HepG2 (cell line): ENCODE results near the gene ZNF394. TPM values are rescaled to one million over a fixed set of nuclear protein-coding genes. Genes with fewer than 3 reads are reported as not detected.

Experiments
- CENPT ChIP-seq: sonication (generic); formaldehyde crosslinking; IDR thresholded peaks from 2 replicates; pipeline ENCODE4 v1.8.0; 2022; ENCODE audit warnings: low read depth, mild to moderate bottlenecking, moderate library complexity, missing genetic modification reagents
- CREM ChIP-seq, 2 experiments: sonication (generic) in 1 of 2; formaldehyde crosslinking in 1 of 2; IDR thresholded peaks; 2 replicates each; pipeline versions ENCODE4 v1.4.0 to v1.6.1; 2016 to 2020; ENCODE audit warnings: antibody characterized with exemption in 1 of 2, mild to moderate bottlenecking in 1 of 2, missing genetic modification reagents in 1 of 2
- FLYWCH1 ChIP-seq: sonication (generic); formaldehyde crosslinking; IDR thresholded peaks from 2 replicates; pipeline ENCODE4 v1.8.1; 2023; ENCODE audit warnings: mild to moderate bottlenecking, missing genetic modification reagents
- MTF1 ChIP-seq: sonication (generic); formaldehyde crosslinking; IDR thresholded peaks from 2 replicates; pipeline ENCODE4 v1.5.0; 2020; ENCODE audit warnings: missing genetic modification reagents
- MXI1 ChIP-seq: IDR thresholded peaks from 3 replicates; pipeline ENCODE4 v1.6.1; 2012; ENCODE audit warnings: low read depth, low read length, inconsistent platforms, borderline replicate concordance
- MYC ChIP-seq: sonication (generic); formaldehyde crosslinking; IDR thresholded peaks from 2 replicates; pipeline ENCODE4 v1.9.0; 2021; ENCODE audit warnings: missing genetic modification reagents, borderline replicate concordance
- RFXANK ChIP-seq: IDR thresholded peaks from 2 replicates; pipeline ENCODE4 v1.6.1; 2016
- SALL1 ChIP-seq: sonication (generic); formaldehyde crosslinking; IDR thresholded peaks from 2 replicates; pipeline ENCODE4 v1.8.0; 2022; ENCODE audit warnings: mild to moderate bottlenecking, missing genetic modification reagents
- STAG1 ChIP-seq: sonication (generic); formaldehyde crosslinking; IDR thresholded peaks from 2 replicates; pipeline ENCODE4 v1.4.0; 2020; ENCODE audit warnings: missing genetic modification reagents
- U2AF2 ChIP-seq: fragments of 200-400 bp; formaldehyde crosslinking; IDR thresholded peaks from 2 replicates; pipeline ENCODE4 v1.6.1; 2017; ENCODE audit warnings: low read depth, mild to moderate bottlenecking, low read length
- ZFP1 ChIP-seq: IDR thresholded peaks from 2 replicates; pipeline ENCODE4 v1.6.1; 2016
- ZMAT3 ChIP-seq: sonication (generic); formaldehyde crosslinking; conservative IDR thresholded peaks from 2 replicates; pipeline ENCODE4 v1.7.0; 2021; ENCODE audit warnings: missing genetic modification reagents
- ZNF3 ChIP-seq: IDR thresholded peaks from 2 replicates; pipeline ENCODE4 v1.7.0; 2017; ENCODE audit warnings: inconsistent platforms
- ZNF432 ChIP-seq: sonication (generic); formaldehyde crosslinking; IDR thresholded peaks from 2 replicates; pipeline ENCODE4 v1.5.0; 2020; ENCODE audit warnings: missing genetic modification reagents, mild to moderate bottlenecking, borderline replicate concordance
- ZNF549 ChIP-seq: sonication (generic); formaldehyde crosslinking; IDR thresholded peaks from 2 replicates; pipeline ENCODE4 v1.5.0; 2020; ENCODE audit warnings: missing genetic modification reagents
- ZNF7 ChIP-seq: IDR thresholded peaks from 2 replicates; pipeline ENCODE4 v1.6.1; 2016; ENCODE audit warnings: missing biosample characterization, missing genetic modification reagents
- ZNF841 ChIP-seq: sonication (generic); formaldehyde crosslinking; IDR thresholded peaks from 2 replicates; pipeline ENCODE4 v1.8.1; 2023; ENCODE audit warnings: missing genetic modification reagents, borderline replicate concordance
- ZSCAN29 ChIP-seq: sonication (generic); formaldehyde crosslinking; conservative IDR thresholded peaks from 2 replicates; pipeline ENCODE4 v1.4.0; 2020; ENCODE audit warnings: mild to moderate bottlenecking, missing genetic modification reagents
- polyA plus RNA-seq, 8 experiments: library from polyadenylated mRNA; depleted of rRNA in 3 of 8; stranded (reverse) in 7 of 8; unstranded in 1 of 8; fragments of >200 nt; fragmentation: Illumina TruSeq in 4 of 8; extraction: Trizol in 4 of 8; gene quantifications; 2 replicates each; pipeline versions ENCODE4 v1.2.1 to v1.2.3, GENCODE V29; 2011 to 2016; ENCODE audit warnings: low read depth in 4 of 8, missing spikeins in 1 of 8, mixed read lengths in 1 of 8; ENCODE audit not compliant: insufficient read depth in 1 of 8
- total RNA-seq, 5 experiments: library from RNA; depleted of rRNA; stranded (reverse); fragments of >200 nt; fragmentation: Illumina TruSeq; extraction: Trizol; gene quantifications; 2 replicates each; pipeline ENCODE4 v1.2.3, GENCODE V29; 2016; ENCODE audit warnings: low read depth in 1 of 5
- TF ChIP-seq, protein P1 (sequence below), 2 experiments: IDR thresholded peaks; 2 replicates each; pipeline ENCODE4 v1.6.1; 2011 to 2012; ENCODE audit warnings: low read length in 2 of 2, borderline replicate concordance in 1 of 2, low read depth in 1 of 2, mild to moderate bottlenecking in 1 of 2, moderate library complexity in 1 of 2
- TF ChIP-seq, protein P2 (sequence below): sonication (generic); formaldehyde crosslinking; IDR thresholded peaks from 2 replicates; pipeline ENCODE4 v1.4.0; 2020; ENCODE audit warnings: missing genetic modification reagents, borderline replicate concordance
- TF ChIP-seq, protein P3 (sequence below): sonication (generic); formaldehyde crosslinking; IDR thresholded peaks from 2 replicates; pipeline ENCODE4 v1.8.0; 2022; ENCODE audit warnings: low read depth, missing genetic modification reagents

ZNF394 gene
- total and polyA plus RNA-seq, 2 of the 13 experiments (the other 11 are each of a cell fraction or from before 2014, with no cell fraction given): 7.8 to 19.6 TPM

DNA sequence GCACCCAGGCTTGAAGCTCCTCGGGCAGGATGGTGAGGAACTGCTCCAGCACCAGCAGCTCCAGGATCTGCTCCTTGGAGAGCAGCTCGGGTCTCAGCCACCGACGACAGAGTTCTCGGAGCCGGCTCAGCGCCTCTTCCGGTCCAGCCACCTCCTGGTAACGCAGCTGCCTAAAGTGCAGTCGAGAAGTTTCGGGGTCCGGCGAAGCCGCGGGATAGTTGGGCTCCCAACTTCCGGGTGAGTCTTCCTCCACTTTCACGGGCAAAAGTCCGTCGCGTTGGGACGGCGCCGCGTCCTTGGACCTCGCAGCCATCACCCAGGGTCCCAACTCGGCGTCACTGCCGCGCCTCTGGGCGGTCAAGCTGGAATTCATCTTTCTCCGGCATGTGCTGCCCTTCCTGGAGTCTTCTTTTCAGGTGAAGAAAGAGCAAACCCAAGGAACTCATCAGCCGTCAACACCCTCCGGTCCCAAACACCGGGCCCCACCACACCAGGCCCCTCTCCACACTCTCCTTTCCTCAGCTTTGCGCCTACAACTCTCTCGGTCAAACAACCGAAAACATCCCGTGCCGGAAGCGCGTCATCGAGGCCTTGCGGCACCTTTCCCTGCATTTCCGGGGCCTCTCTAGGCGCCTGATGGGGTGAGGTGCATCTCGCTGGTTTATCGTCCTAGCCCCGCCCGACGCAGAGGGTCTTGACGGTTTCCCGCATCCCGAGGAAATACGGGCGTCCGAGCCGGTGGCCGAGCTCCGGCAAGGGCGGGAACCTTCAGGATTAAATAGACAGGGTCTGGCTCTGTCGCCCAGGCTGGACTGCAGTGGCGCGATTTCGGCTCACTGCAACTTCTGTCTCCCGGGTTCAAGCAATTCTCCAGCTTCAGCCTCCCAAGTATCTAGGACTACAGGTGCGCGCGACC, at the start of gene ZNF394 (continued):
- TF ChIP-seq, protein P1, sequence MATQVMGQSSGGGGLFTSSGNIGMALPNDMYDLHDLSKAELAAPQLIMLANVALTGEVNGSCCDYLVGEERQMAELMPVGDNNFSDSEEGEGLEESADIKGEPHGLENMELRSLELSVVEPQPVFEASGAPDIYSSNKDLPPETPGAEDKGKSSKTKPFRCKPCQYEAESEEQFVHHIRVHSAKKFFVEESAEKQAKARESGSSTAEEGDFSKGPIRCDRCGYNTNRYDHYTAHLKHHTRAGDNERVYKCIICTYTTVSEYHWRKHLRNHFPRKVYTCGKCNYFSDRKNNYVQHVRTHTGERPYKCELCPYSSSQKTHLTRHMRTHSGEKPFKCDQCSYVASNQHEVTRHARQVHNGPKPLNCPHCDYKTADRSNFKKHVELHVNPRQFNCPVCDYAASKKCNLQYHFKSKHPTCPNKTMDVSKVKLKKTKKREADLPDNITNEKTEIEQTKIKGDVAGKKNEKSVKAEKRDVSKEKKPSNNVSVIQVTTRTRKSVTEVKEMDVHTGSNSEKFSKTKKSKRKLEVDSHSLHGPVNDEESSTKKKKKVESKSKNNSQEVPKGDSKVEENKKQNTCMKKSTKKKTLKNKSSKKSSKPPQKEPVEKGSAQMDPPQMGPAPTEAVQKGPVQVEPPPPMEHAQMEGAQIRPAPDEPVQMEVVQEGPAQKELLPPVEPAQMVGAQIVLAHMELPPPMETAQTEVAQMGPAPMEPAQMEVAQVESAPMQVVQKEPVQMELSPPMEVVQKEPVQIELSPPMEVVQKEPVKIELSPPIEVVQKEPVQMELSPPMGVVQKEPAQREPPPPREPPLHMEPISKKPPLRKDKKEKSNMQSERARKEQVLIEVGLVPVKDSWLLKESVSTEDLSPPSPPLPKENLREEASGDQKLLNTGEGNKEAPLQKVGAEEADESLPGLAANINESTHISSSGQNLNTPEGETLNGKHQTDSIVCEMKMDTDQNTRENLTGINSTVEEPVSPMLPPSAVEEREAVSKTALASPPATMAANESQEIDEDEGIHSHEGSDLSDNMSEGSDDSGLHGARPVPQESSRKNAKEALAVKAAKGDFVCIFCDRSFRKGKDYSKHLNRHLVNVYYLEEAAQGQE (IDR thresholded peaks at IDR 0.05; ENCODE audit: borderline replicate concordance in 1 of 2, low read depth in 1 of 2, low read length in 2 of 2): no peak
- TF ChIP-seq FLYWCH1 (no peak), ZMAT3 (CRISPR knock-in tag) (no peak; the same call in 1 of the 2 replicates), ZNF549 (CRISPR knock-in tag) (no peak), U2AF2 (no peak), SALL1 (CRISPR knock-in tag) (peak; percentile 88), RFXANK (CRISPR knock-in tag) (0 out of 2 replicates have a peak, but pooled peaks have one; percentile 29), ZNF432 (CRISPR knock-in tag) (no peak), CREM (IDR thresholded peaks at IDR 0.05) (peak; percentile 98), CREM (CRISPR knock-in tag; IDR thresholded peaks at IDR 0.05) (peak; percentile 48; the same call in 1 of the 2 replicates), ZNF3 (CRISPR knock-in tag) (no peak), ZFP1 (0 out of 2 replicates have a peak, but pooled peaks have one; percentile 70), ZSCAN29 (CRISPR knock-in tag) (no peak), CENPT (CRISPR knock-in tag) (no peak), MYC (CRISPR knock-in tag) (peak; percentile 76; the same call in 1 of the 2 replicates), MTF1 (CRISPR knock-in tag) (no peak), MXI1 (peak; percentile 70; the same call in 1 of the 3 replicates), ZNF841 (no peak), STAG1 (CRISPR knock-in tag) (no peak), ZNF7 (CRISPR knock-in tag) (no peak)
- TF ChIP-seq, protein P2, sequence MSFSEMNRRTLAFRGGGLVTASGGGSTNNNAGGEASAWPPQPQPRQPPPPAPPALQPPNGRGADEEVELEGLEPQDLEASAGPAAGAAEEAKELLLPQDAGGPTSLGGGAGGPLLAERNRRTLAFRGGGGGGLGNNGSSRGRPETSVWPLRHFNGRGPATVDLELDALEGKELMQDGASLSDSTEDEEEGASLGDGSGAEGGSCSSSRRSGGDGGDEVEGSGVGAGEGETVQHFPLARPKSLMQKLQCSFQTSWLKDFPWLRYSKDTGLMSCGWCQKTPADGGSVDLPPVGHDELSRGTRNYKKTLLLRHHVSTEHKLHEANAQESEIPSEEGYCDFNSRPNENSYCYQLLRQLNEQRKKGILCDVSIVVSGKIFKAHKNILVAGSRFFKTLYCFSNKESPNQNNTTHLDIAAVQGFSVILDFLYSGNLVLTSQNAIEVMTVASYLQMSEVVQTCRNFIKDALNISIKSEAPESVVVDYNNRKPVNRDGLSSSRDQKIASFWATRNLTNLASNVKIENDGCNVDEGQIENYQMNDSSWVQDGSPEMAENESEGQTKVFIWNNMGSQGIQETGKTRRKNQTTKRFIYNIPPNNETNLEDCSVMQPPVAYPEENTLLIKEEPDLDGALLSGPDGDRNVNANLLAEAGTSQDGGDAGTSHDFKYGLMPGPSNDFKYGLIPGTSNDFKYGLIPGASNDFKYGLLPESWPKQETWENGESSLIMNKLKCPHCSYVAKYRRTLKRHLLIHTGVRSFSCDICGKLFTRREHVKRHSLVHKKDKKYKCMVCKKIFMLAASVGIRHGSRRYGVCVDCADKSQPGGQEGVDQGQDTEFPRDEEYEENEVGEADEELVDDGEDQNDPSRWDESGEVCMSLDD (CRISPR knock-in tag): peak; percentile 62; the same call in 1 of the 2 replicates
- TF ChIP-seq, protein P3, sequence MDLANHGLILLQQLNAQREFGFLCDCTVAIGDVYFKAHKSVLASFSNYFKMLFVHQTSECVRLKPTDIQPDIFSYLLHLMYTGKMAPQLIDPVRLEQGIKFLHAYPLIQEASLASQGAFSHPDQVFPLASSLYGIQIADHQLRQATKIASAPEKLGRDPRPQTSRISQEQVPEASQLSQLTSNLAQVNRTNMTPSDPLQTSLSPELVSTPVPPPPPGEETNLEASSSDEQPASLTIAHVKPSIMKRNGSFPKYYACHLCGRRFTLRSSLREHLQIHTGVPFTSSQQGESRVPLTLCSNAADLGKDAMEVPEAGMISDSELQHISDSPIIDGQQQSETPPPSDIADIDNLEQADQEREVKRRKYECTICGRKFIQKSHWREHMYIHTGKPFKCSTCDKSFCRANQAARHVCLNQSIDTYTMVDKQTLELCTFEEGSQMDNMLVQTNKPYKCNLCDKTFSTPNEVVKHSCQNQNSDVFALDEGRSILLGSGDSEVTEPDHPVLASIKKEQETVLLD (CRISPR knock-in tag): 0 out of 2 replicates have a peak, but pooled peaks have one; percentile 68
